Neural cell (in vitro differentiated cells): ENCODE measurements around the gene SYT1. TPM values are rescaled to one million over a fixed set of nuclear protein-coding genes. Genes with fewer than 3 reads are reported as not detected.

ENCODE experiments used
- H2AFZ ChIP-seq: fragments of 200-600, 300-800 bp; sonication (generic), shearing (Covaris generic); 2 replicates; pipeline ENCODE4 v1.6.0; 2014; ENCODE audit warnings: low read depth, mild to moderate bottlenecking, antibody characterized with exemption, low read length, moderate library complexity
- H3F3A ChIP-seq: fragments of 200-600 bp; shearing (Covaris generic); 2 replicates; pipeline ENCODE4 v1.6.1; 2016; ENCODE audit warnings: mild to moderate bottlenecking, moderate library complexity, mixed read lengths, antibody characterized with exemption, low read length; ENCODE audit not compliant: insufficient read depth, poor library complexity, severe bottlenecking
- H3K27ac ChIP-seq: fragments of 200-600, 300-800 bp; sonication (generic), shearing (Covaris generic); 2 replicates; pipeline ENCODE4 v1.5.1; 2014; ENCODE audit warnings: mild to moderate bottlenecking, low read length, moderate library complexity
- H3K27me3 ChIP-seq: fragments of 300-800, 200-600 bp; sonication (generic), shearing (Covaris generic); 2 replicates; pipeline ENCODE4 v1.6.0; 2014; ENCODE audit warnings: mild to moderate bottlenecking, low read depth, low read length, moderate library complexity; ENCODE audit not compliant: insufficient read depth
- H3K36me3 ChIP-seq: fragments of 300-800, 200-600 bp; sonication (generic), shearing (Covaris generic); 2 replicates; pipeline ENCODE4 v1.5.1; 2014; ENCODE audit warnings: mild to moderate bottlenecking, antibody characterized with exemption, low read length, moderate library complexity; ENCODE audit not compliant: insufficient read depth
- H3K4me2 ChIP-seq: fragments of 300-800, 200-600 bp; sonication (generic), shearing (Covaris generic); 2 replicates; pipeline ENCODE4 v1.6.0; 2014; ENCODE audit warnings: mild to moderate bottlenecking, low read length
- H3K4me3 ChIP-seq: fragments of 300-800, 200-600 bp; sonication (generic), shearing (Covaris generic); 2 replicates; pipeline ENCODE4 v1.5.1; 2014; ENCODE audit warnings: mild to moderate bottlenecking, low read length, moderate library complexity
- H3K79me2 ChIP-seq: fragments of 200-600 bp; shearing (Covaris generic); replicated peaks from 2 replicates; pipeline ENCODE4 v1.6.0; 2014; ENCODE audit warnings: mild to moderate bottlenecking, low read length, moderate library complexity; ENCODE audit not compliant: insufficient read depth
- H3K9ac ChIP-seq: fragments of 300-800, 200-600 bp; sonication (generic), shearing (Covaris generic); 2 replicates; pipeline ENCODE4 v1.6.1; 2016; ENCODE audit warnings: mild to moderate bottlenecking, low read length, mixed read lengths
- H3K9me2 ChIP-seq: fragments of 200-600 bp; shearing (Covaris generic); 2 replicates; pipeline ENCODE4 v1.6.1; 2016; ENCODE audit warnings: mild to moderate bottlenecking, low read length, mixed read lengths; ENCODE audit not compliant: insufficient read depth
- H3K9me3 ChIP-seq: fragments of 200-600, 300-800 bp; sonication (generic), shearing (Covaris generic); 2 replicates; pipeline ENCODE4 v1.6.1; 2016; ENCODE audit warnings: mild to moderate bottlenecking, mixed run types, low read length, moderate library complexity, mixed read lengths
- H4K20me1 ChIP-seq: fragments of 200-600 bp; shearing (Covaris generic); 2 replicates; pipeline ENCODE4 v1.6.1; 2016; ENCODE audit warnings: mild to moderate bottlenecking, mixed run types; ENCODE audit not compliant: insufficient read depth
- EP300 ChIP-seq: fragments of 450-650 bp; conservative IDR thresholded peaks from 2 replicates; pipeline ENCODE4 v1.6.1; 2014; ENCODE audit warnings: antibody characterized with exemption, mild to moderate bottlenecking, moderate library complexity; ENCODE audit not compliant: poor library complexity, severe bottlenecking
- EZH2 ChIP-seq: fragments of 200-600, 300-800 bp; shearing (Covaris generic), sonication (generic); IDR thresholded peaks from 2 replicates; pipeline ENCODE4 v1.6.1; 2014; ENCODE audit warnings: antibody characterized with exemption, low read length, borderline replicate concordance, mild to moderate bottlenecking; ENCODE audit not compliant: insufficient read depth, poor library complexity, severe bottlenecking
- MXI1 ChIP-seq: fragments of 450-650 bp; conservative IDR thresholded peaks from 2 replicates; pipeline ENCODE4 v1.6.1; 2014; ENCODE audit warnings: antibody characterized with exemption, mild to moderate bottlenecking; ENCODE audit not compliant: poor library complexity, severe bottlenecking
- POLR2AphosphoS5 ChIP-seq: IDR thresholded peaks from 2 replicates; pipeline ENCODE4 v1.6.1; 2012
- RAD21 ChIP-seq: fragments of 450-650 bp; conservative IDR thresholded peaks from 2 replicates; pipeline ENCODE4 v1.6.1; 2014; ENCODE audit warnings: antibody characterized with exemption, mild to moderate bottlenecking, moderate library complexity
- REST ChIP-seq: IDR thresholded peaks from 2 replicates; pipeline ENCODE4 v1.6.1; 2012; ENCODE audit warnings: borderline replicate concordance
- SMC3 ChIP-seq: fragments of 450-650 bp; conservative IDR thresholded peaks from 2 replicates; pipeline ENCODE4 v1.6.1; 2014; ENCODE audit warnings: antibody characterized with exemption, mild to moderate bottlenecking, moderate library complexity; ENCODE audit not compliant: poor library complexity
- TAF1 ChIP-seq: IDR thresholded peaks from 2 replicates; pipeline ENCODE4 v1.6.1; 2012; ENCODE audit warnings: low read depth
- polyA plus RNA-seq: library from polyadenylated mRNA; depleted of rRNA; stranded (reverse); fragments of >200 nt; gene quantifications from 2 replicates; pipeline ENCODE4 v1.2.3, GENCODE V29; 2014
- TF ChIP-seq, protein P1 (sequence below): fragments of 450-650 bp; IDR thresholded peaks from 2 replicates; pipeline ENCODE4 v1.5.1; 2014; ENCODE audit warnings: antibody characterized with exemption, mild to moderate bottlenecking, moderate library complexity; ENCODE audit not compliant: poor library complexity, severe bottlenecking

SYT1 gene
- polyA plus RNA-seq, 1 donor from 2014 or later, result 103 TPM

DNA sequence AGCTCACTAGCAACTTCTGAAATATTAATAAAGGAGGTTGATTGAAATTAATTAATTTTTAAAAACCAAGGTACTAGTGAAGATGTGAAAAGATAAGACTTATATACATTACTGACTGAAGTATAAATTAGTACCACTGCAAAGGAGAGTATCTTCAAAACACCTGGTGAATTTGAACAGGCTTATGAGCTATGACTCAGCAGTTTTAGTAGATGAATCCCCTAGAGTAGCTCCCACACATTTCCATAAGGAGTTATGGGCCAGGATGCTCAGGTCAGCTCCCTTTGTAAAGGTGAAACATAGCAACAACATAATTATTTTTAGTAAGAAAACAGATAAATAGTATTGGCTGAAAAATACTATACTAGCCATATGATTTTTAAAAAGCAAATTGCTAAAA lies 218.6 kb downstream of the SYT1 start:
- no peaks in the 10 kb centered on the region for H3K79me2 ChIP-seq
- no peak overlapping the region for H3K4me2 ChIP-seq

DNA sequence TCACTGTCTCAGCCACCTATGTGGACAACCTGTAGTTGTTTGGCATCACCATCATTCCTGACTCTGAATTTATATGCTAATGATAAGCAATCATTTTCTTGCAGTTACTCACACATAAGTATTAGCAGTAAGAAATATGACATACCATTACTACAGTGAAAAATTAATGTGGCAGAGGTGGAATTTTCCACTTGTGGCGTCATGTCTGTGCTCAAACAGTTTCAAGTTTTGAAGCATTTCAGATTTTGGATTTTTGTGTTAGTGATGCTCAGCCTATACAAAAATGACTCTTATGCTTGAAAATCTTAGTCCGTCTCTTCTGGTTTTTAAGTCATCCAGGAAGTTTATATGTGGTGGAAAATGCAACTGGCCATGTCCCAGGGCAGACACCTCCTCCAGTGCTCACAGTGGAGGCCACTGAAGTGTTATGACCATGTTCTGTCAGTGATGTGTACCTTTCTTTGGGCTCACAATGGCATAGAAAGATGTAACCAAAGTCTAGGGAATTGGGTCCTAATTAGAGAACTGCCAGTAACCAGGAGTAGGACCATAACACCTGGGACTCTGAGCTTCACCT lies 220.6 kb downstream of the SYT1 start:
- Histone ChIP-seq H3K4me2 (no peak overlapping the region), H3K27me3 (no peaks in the 10 kb centered on the region), H3K9ac (no peak overlapping the region), H4K20me1 (no peaks in the 10 kb centered on the region), H3K36me3 (no peaks in the 10 kb centered on the region), H3K79me2 (no peaks in the 10 kb centered on the region), H2AFZ (no peak overlapping the region), H3K9me3 (no peaks in the 10 kb centered on the region), H3F3A (no peaks in the 10 kb centered on the region), H3K27ac (no peak overlapping the region), H3K4me3 (no peak overlapping the region), H3K9me2 (no peaks in the 10 kb centered on the region)
- TF ChIP-seq, protein P1, sequence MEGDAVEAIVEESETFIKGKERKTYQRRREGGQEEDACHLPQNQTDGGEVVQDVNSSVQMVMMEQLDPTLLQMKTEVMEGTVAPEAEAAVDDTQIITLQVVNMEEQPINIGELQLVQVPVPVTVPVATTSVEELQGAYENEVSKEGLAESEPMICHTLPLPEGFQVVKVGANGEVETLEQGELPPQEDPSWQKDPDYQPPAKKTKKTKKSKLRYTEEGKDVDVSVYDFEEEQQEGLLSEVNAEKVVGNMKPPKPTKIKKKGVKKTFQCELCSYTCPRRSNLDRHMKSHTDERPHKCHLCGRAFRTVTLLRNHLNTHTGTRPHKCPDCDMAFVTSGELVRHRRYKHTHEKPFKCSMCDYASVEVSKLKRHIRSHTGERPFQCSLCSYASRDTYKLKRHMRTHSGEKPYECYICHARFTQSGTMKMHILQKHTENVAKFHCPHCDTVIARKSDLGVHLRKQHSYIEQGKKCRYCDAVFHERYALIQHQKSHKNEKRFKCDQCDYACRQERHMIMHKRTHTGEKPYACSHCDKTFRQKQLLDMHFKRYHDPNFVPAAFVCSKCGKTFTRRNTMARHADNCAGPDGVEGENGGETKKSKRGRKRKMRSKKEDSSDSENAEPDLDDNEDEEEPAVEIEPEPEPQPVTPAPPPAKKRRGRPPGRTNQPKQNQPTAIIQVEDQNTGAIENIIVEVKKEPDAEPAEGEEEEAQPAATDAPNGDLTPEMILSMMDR, result no peak
- TF ChIP-seq EP300, result no peak
- no peak for TF ChIP-seq REST
- no peak for TF ChIP-seq EZH2
- no peak for TF ChIP-seq TAF1
- TF ChIP-seq SMC3, result no peak
- TF ChIP-seq RAD21, result no peak

More for the DNA sequence above, 218.6 kb downstream of the SYT1 start:
- Histone ChIP-seq H3K27me3 (no peaks in the 10 kb centered on the region), H3K9me3 (no peaks in the 10 kb centered on the region), H3K4me3 (no peak overlapping the region), H2AFZ (no peak overlapping the region), H3K36me3 (no peaks in the 10 kb centered on the region), H3F3A (no peaks in the 10 kb centered on the region), H3K9ac (no peak overlapping the region), H4K20me1 (no peaks in the 10 kb centered on the region), H3K9me2 (no peaks in the 10 kb centered on the region), H3K27ac (no peak overlapping the region)
- no peak for TF ChIP-seq SMC3
- no peak for TF ChIP-seq EZH2
- TF ChIP-seq MXI1, result no peak
- no peak for TF ChIP-seq RAD21
- TF ChIP-seq EP300, result no peak
- TF ChIP-seq POLR2AphosphoS5, result no peak
- TF ChIP-seq REST, result no peak
- TF ChIP-seq, protein P1, result no peak
